Aorta (tissue), 5 donors: Measurements from ENCODE around the gene NPIPA5. TPM values are rescaled to one million over a fixed set of nuclear protein-coding genes. Genes with fewer than 3 reads are reported as not detected.
"Not testable (repeated sequence)": the region's sequence is repeated elsewhere in the genome, so short reads cannot be mapped to it uniquely, and the experiment has no call there.

ENCODE experiments used
- ATAC-seq: fragments of 200-7000 bp; cut with Tn5 transposase; one replicate; pipeline ENCODE4 v1.9.1; 2022; ENCODE audit warnings: moderate library complexity; ENCODE audit not compliant: low FRiP score
- DNase-seq, 2 donors: peaks; one replicate each; pipeline ENCODE4 v3.0.0-alpha.2; 2020
- H3K27ac ChIP-seq, 2 donors: one replicate each; pipeline ENCODE4 v1.5.1; 2013; ENCODE audit warnings: low read length in 2 of 2, mild to moderate bottlenecking in 2 of 2, moderate library complexity in 2 of 2, control low read depth in 1 of 2, inconsistent platforms in 1 of 2, low read depth in 1 of 2
- H3K27me3 ChIP-seq, 2 donors: one replicate each; pipeline ENCODE4 v1.6.1; 2013; ENCODE audit warnings: control low read depth in 1 of 2, low read length in 1 of 2, mild to moderate bottlenecking in 1 of 2, moderate library complexity in 1 of 2; ENCODE audit not compliant: insufficient read depth in 2 of 2, control insufficient read depth in 1 of 2
- H3K36me3 ChIP-seq, 2 donors: one replicate each; pipeline ENCODE4 v1.6.1; 2013; ENCODE audit warnings: control low read depth in 1 of 2, low read length in 1 of 2, mild to moderate bottlenecking in 1 of 2; ENCODE audit not compliant: insufficient read depth in 2 of 2, control insufficient read depth in 1 of 2
- H3K4me1 ChIP-seq, 2 donors: one replicate each; pipeline ENCODE4 v1.6.1; 2013; ENCODE audit warnings: low read length in 2 of 2, control low read depth in 1 of 2, mild to moderate bottlenecking in 1 of 2, moderate library complexity in 1 of 2; ENCODE audit not compliant: insufficient read depth in 2 of 2, control insufficient read depth in 1 of 2
- H3K4me3 ChIP-seq, 2 donors: one replicate each; pipeline ENCODE4 v1.5.1; 2013; ENCODE audit warnings: low read length in 2 of 2, control low read depth in 1 of 2, mild to moderate bottlenecking in 1 of 2
- H3K9me3 ChIP-seq: one replicate; pipeline ENCODE4 v1.6.1; 2013; ENCODE audit warnings: mild to moderate bottlenecking, low read length; ENCODE audit not compliant: control insufficient read depth
- WGBS, 2 donors: extraction: QIAGEN DNeasy Blood & Tissue Kit; methylation state at CpG; one replicate each; pipeline ENCODE4 v1.1.7; 2013; 5-methylcytosine and 5-hydroxymethylcytosine counted together
- intact Hi-C, 2 donors: fragments of 100-400 bp; cut with DNase I; formaldehyde crosslinking; loops; one replicate each; pipeline versions ENCODE4 v1.14.2 to v1.15.0; 2022
- long read RNA-seq, 2 donors: library from polyadenylated mRNA; unstranded; transcript quantifications; one replicate each; pipeline ENCODE4 v2.0.0, GENCODE V29; 2020 to 2021
- polyA plus RNA-seq, 2 donors: library from polyadenylated mRNA; stranded (reverse); fragments of 200-250 nt; gene quantifications; one replicate each; pipeline ENCODE4 v1.2.3, GENCODE V29; 2013
- total RNA-seq, 2 donors: library from RNA; stranded (reverse); fragmentation: NEBNext Ultra II Directional; extraction: Animal tissue kit (Norgen Biotek cat#: 25700); gene quantifications; one replicate each; pipeline ENCODE4 v1.2.1, GENCODE V29; 2021
- donor health status: healthy with polysubstance abuse.
- donor health status: Bipolar disorder and iron deficiency.
- donor health status: DM: no; HTN: no; CAD: no.
- donor health status: DM: no; HTN: no; CAD: no.
- donor health status: DM: yes; HTN: yes; CAD: no.

NPIPA5 gene
- total RNA-seq (10 to 100 TPM; 14.8 to 20.1 TPM), polyA plus RNA-seq (10 to 100 TPM in 1 of 2 donors, 1 to 10 TPM in 1; 3.8 to 93.0 TPM)
- long read RNA-seq, donor 1 = 0 reads
- long read RNA-seq, donor 2 = 0 reads

DNA sequence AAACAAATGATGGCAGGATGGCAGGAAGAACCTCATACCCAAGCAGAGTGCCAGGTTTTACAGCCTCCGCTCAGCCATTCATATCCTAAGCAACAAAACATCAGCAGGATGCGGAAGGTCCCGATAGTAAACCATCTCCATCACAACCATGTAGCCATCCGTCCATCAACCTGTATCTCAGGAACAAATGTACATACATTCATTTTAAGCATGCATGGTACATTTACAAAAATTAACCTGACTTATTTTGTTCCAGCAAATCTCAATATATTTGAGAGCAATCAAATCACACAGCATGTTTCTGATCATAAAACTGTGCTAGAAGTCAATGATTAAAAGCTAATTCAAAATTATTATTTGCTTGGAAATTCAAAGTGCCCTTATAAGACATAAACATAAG is at the start of gene NPIPA5:
Gene NPIPA5, minus strand, starts transcription at position 101 of the 400 bp plus-strand sequence. Its CDS starts 0 bp downstream, at position 101.
- intact Hi-C loops, H3K4me1 ChIP-seq, DNase-seq, H3K36me3 ChIP-seq, H3K4me3 ChIP-seq, H3K27ac ChIP-seq, H3K9me3 ChIP-seq, ATAC-seq, H3K27me3 ChIP-seq: not testable (repeated sequence)
- 98% methylated on average over 4 of the region's 4 CpGs; no CpG with 5 or more reads in 1 of the 2 donors for WGBS, 2 donors

DNA sequence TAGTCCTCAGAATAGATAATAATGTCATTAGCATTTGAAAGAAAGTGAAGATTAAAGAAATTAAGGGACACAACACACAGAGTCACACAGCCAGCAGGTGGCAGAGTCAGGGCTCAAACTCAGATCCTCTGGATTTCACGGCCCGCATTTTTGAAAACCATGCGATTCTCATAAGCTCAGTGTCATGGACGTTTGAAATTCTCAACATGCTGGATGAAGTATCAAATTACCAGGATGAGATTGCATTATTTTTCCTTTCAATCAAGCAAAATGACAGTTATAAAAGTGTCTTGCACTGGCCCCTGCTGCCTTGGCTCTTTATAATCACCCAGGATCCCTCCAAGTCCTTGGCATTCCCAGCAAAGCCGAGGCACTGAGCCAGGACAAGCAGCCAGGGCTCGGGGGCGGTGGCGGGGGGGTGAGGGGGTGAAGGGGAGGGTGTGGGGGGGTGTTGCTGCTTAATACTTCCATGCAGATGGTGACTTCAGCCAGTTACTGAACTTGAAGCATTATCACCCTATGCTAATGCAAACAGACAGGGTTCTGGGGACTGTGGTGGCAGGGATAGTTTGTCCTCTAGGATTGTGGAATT is 49.6 kb upstream of the NPIPA5 start:
- intact Hi-C loops = loop anchor here (2.0 to 10.0 kb wide), 3 partner anchors 123 to 757 kb away; no protein-coding TSS in a partner anchor
- DNase-seq (peak; percentile 79 to 89), ATAC-seq (peak; percentile 90)
- no peaks in the 10 kb centered on the region for H3K9me3 ChIP-seq
- no peaks in the 10 kb centered on the region for H3K36me3 ChIP-seq
- H3K27ac ChIP-seq = no peak overlapping the region
- WGBS, 2 donors = 4 to 6% methylated on average over 8 of the region's 8 CpGs
- H3K4me3 ChIP-seq = no peak overlapping the region
- no peaks in the 10 kb centered on the region for H3K4me1 ChIP-seq
- no peaks in the 10 kb centered on the region for H3K27me3 ChIP-seq

DNA sequence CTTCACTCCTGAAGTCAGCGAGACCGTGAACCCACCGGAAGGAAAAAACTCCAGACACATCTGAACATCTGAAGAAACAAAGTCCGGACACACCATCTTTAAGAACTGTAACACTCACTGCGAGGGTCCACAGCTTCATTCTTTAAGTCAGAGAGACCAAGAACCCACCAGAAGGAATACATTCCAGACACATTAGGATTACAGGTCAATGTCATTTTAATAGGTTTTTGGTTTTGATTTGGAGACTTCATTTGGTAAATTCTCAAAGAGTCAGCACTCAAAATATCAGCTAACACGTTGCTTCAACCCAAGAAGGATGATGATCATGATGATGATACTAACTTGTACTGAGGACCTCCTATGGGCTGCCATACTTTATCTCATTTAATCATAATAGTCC is 48.7 kb upstream of the NPIPA5 start:
- whole genome bisulfite sequencing, 2 donors = 77 to 87% methylated on average over 6 of the region's 6 CpGs
- ATAC-seq = no peak
- Histone ChIP-seq H3K36me3 (no peaks in the 10 kb centered on the region), H3K9me3 (no peaks in the 10 kb centered on the region), H3K4me1 (no peaks in the 10 kb centered on the region), H3K4me3 (no peak overlapping the region), H3K27ac (no peak overlapping the region), H3K27me3 (no peaks in the 10 kb centered on the region)
- DNase-seq = no peak
- intact Hi-C loops = loop anchor here (5.0 to 10.0 kb wide), 2 partner anchors 126 to 758 kb away; no protein-coding TSS in a partner anchor

DNA sequence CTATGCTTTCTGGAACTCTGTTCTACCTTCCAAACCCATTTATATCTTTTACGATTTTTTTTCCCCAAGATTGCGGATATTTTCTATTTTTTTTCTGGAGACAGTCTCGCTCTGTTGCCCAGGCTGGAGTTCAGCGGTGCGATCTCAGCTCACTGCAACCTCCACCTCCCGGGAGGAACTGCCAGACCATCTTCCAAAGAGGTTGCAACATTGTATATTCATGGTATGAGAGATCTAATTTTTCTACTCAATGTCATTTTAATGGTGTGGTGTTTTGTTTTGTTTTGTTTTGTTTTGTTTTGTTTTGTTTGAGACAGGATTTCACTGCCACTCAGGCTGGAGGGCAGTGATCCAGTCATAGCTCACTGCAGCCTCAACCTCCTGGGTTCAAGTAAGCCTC is 47.8 kb upstream of the NPIPA5 start:
- Histone ChIP-seq H3K27me3 (no peaks in the 10 kb centered on the region), H3K9me3 (no peaks in the 10 kb centered on the region), H3K36me3 (no peaks in the 10 kb centered on the region), H3K4me1 (no peaks in the 10 kb centered on the region), H3K4me3 (no peak overlapping the region), H3K27ac (no peak overlapping the region)
- whole genome bisulfite sequencing, 2 donors = 74 to 75% methylated on average over 6 of the region's 6 CpGs
- intact Hi-C loops = loop anchor here (5.0 to 10.0 kb wide), 2 partner anchors 126 to 759 kb away; no protein-coding TSS in a partner anchor
- DNase-seq = no peak
- ATAC-seq = no peak

DNA sequence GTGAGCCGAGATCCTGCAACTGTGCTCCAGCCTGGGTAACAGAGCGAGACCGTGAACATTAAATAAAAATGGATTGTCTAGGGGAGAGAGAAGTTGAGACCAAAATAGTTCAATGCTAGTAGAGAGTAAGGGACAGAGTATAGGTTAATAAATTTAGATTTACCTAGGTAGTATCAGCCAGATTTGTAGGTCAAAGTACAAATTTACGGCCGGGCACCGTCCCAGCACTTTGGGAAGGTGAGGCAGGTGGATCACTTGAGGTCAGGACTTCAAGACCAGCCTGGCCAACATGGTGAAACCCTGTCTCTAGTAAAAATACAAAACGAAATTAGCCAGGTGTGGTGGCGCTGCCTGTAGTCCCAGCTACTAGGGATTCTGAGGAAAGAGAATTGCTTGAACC is 44.1 kb upstream of the NPIPA5 start:
- Histone ChIP-seq H3K27me3 (no peaks in the 10 kb centered on the region), H3K4me3 (no peak overlapping the region), H3K9me3 (no peaks in the 10 kb centered on the region), H3K27ac (no peak overlapping the region), H3K36me3 (no peaks in the 10 kb centered on the region), H3K4me1 (no peaks in the 10 kb centered on the region)
- 83 to 88% methylated on average over 8 of the region's 8 CpGs for WGBS, 2 donors
- intact Hi-C loops = loop anchor here in 1 of 2 donors (10.0 kb wide), 1 partner anchor 763 kb away; no protein-coding TSS in a partner anchor
- no peak for ATAC-seq
- no peak for DNase-seq

DNA sequence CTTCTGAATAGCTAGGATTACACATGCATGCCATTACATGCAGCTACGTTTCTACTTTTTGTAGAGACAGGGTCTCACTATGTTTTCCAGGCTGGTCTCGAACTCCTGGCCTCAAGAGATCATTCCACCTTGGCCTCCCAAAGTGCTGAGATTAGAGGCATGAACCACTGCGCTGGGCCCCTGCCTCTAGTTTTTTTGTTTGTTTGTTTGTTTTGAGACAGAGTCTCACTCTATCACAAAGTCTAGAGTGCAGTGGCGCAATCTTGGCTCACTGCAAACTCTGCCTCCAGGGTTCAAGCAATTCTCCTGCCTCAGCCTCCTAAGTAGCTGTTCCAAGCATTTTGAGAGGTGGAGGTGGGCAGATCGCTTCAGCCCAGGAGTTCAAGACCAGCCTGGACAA is 43.6 kb upstream of the NPIPA5 start:
- H3K27ac ChIP-seq, H3K4me3 ChIP-seq, H3K4me1 ChIP-seq, DNase-seq, H3K36me3 ChIP-seq, ATAC-seq, H3K9me3 ChIP-seq, H3K27me3 ChIP-seq: not testable (repeated sequence)
- WGBS, 2 donors = 79 to 86% methylated on average over 5 of the region's 5 CpGs
- intact Hi-C loops = loop anchor here in 1 of 2 donors (10.0 kb wide), 1 partner anchor 763 kb away; no protein-coding TSS in a partner anchor

DNA sequence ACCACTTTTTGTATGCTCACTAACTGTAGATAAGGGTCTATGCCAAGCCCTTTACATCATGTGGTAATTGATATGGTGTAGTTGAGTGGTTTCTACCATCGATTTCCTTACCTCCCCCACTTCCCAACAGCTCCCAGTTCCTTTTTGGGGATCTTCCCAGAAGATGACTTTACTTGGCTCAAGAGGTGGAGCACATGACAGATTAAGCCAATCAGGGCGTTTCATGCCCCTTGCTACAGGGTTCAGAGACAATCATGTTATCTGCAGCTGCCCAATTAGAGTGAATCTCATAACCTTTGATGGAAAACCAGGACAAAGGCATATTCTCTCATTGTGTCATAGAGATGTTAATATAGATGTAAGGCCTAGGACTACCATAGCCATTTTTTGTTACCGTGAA is 40.1 kb upstream of the NPIPA5 start:
- Histone ChIP-seq H3K4me3 (no peak overlapping the region), H3K36me3 (no peaks in the 10 kb centered on the region), H3K4me1 (no peaks in the 10 kb centered on the region), H3K9me3 (no peaks in the 10 kb centered on the region), H3K27me3 (no peaks in the 10 kb centered on the region), H3K27ac (no peak overlapping the region)
- DNase-seq = no peak
- no peak for ATAC-seq
- intact Hi-C loops = no loop called here
- WGBS, 2 donors = 87 to 90% methylated on average over 3 of the region's 3 CpGs

DNA sequence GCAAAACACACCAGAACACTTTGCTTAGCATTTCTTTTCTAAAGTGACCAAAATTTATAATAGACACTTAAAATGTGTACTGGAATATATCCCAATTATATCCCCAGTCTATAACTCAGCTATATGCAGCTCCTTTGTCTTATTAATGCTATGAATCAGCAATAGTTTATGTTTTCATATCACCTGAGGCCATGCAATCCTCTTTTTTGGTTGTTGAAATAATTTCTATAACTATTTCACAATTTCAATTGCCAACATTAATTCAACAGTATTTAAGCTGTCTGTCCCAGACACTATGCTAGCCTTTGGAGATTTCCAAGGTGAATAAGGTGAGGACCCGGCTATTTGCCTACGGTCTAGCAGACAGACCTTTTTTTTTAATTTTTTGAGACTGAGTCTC is 39.1 kb upstream of the NPIPA5 start:
- DNase-seq (no peak), ATAC-seq (no peak)
- Histone ChIP-seq H3K27ac (no peak overlapping the region), H3K27me3 (no peaks in the 10 kb centered on the region), H3K4me3 (no peak overlapping the region), H3K9me3 (no peaks in the 10 kb centered on the region), H3K36me3 (no peaks in the 10 kb centered on the region), H3K4me1 (no peaks in the 10 kb centered on the region)
- WGBS, 2 donors = 92% methylated on average over 2 of the region's 2 CpGs
- intact Hi-C loops = no loop called here

DNA sequence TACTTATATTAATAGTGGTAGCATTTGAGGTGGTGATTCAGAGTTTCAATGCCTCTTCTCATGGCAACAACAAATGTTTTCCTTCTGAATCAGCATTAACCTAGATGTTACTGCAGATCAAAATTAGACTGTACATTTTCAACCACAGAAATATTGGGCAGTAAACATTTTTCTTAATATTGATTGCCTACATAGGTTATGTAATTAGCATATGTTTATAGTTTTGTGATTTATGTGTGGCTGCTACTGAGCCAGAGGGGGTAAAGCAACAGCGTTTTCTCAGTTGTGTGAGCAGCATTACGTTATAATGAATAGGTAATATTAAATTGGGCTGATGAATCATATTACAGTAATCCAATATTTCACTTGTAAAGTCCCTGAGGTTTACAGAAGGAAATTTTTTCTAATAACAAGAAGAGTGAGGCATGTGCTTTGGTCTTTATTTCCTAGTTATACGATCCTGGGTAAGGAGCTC is 37.5 kb upstream of the NPIPA5 start:
- 62 to 66% methylated on average over 3 of the region's 3 CpGs for WGBS, 2 donors
- Histone ChIP-seq H3K36me3 (no peaks in the 10 kb centered on the region), H3K9me3 (no peaks in the 10 kb centered on the region), H3K4me1 (no peaks in the 10 kb centered on the region), H3K27ac (no peak overlapping the region), H3K27me3 (no peaks in the 10 kb centered on the region), H3K4me3 (no peak overlapping the region)
- ATAC-seq = no peak
- intact Hi-C loops = no loop called here
- no peak for DNase-seq
